ENCODE results near the gene RASAL1. TPM values are rescaled to one million over a fixed set of nuclear protein-coding genes. Genes with fewer than 3 reads are reported as not detected.

Gene RASAL1
- total RNA-seq, 1 donor from 2014 or later = not detected

DNA sequence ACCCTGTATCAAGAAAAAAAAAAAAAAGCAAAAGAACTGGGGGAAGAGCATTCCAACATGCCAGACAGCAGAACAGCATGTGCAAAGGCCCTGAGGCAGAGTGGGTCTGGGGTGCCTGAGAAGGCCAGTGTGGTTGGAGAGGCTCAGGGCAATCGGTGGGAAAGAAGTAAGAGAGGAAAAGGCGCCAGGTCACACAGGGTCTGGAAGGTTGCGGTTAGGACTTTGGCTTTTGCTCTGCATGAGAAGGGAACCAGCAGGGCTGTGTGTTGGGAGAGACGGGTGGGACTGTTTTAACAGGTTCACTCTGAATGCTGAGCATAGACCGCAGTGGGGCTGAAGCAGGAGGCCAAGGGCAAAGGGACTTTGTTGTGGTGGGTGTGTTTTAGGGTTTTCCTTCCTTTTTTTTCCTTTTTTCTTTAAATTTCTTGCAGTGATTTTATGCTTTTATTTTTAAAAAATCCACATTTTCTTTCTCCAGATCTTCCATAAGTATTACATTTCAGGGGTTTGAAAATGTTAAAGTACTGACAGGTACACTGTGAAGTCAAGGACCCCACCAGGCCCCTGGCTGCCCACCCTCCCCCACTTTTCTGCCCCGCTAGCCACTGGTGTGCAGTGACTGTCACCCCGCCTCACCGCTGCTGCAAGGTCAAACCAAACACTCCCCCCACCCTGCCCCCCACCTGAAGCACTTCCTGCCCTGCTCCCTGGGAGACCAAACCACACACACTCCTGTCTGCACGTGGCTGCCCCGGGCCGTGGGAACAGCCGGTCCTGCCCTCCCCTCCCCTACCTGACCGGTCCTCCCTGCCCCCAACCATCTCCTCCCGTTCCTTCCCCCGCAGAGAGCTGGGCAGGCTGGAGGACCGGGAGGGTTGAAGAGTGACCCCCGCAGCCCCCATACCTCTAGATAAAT is 49.1 kb downstream of the RASAL1 start:
- no peak for DNase-seq (ENCODE audit: low spot score)
- intact Hi-C loops (cut with DNase I) = no loop called here

DNA sequence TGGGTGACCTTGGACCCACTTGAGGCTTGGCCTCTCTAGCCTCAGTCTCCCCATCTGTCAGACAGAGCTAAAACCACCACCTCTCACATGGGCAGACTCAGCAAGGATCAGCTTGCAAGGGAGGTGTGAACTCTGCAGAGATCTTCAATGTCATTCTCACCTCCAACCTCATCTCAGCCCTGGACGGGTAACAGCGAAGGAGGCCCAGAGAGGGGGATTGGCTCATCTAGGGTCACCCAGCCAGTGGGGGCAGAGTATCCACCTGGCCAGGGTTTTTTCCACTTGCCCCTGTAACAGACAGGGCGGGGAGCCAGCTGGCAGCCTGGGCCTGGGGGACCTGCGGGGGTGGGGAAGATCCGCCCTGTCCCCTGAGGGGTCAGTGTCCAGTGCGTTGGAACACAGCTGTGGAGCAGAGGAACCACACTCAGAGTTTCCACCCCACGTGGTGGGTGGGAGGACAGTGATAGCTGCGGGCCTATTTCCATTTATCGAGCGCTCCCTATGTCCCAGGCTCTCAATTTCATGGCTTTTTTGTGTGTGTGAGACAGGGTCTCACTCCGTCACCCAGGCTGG is 51.6 kb downstream of the RASAL1 start:
- intact Hi-C loops (cut with DNase I) = no loop called here
- DNase-seq (ENCODE audit: low spot score) = no peak

DNA sequence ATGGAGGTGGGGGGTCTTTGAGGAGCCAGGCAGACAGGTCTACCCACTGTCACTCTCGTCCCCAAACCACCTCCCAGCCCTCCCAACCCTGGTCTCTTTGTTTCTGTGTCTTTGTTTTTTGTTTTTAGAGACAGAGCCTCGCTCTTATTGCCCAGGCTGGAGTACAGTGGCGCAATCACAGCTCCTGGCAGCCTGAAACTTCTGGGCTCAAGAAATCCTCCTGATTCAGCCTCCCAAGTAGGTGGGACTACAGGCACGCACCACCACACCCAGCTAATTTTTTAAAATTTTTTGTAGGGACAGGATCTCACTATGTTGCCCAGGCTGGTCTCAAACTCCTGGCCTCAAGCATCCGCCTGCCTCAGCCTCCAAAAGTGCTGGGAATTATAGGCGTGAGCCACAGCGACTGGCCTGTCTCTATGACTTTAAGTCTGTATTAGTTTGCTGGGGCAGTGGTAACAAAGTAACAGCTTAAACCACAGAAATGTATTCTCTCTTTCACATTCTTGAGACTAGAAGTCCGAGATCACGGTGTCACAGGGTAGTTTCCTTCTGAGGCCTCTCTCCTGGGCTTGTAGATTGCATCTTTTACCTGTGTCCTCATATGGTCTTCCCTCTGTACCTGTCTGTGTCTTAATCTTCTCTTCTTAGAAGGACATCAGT is 52.9 kb downstream of the RASAL1 start:
- intact Hi-C loops (cut with DNase I) = no loop called here
- DNase-seq (ENCODE audit: low spot score) = no peak

DNA sequence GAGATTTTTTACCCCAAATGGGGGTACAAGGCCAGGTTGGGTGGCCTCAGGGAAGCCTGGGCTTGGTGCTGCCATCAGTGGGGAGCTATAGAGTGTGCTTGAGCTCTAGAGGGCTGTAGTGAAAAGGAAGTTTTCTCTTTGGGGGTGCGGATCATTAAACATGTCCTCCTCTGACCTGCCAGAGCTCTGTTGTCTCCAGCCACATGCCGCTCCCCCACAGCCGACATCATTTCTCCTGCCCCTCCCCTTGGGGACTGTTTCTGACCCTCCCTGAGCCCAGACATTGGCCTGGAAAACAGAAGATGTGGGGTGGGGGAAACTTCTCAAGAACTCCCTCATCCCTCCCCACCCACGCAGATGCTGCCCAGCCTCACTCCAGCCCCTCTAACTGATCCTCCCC is 53.7 kb downstream of the RASAL1 start:
- intact Hi-C loops (cut with DNase I) = no loop called here
- no peak for DNase-seq (ENCODE audit: low spot score)

DNA sequence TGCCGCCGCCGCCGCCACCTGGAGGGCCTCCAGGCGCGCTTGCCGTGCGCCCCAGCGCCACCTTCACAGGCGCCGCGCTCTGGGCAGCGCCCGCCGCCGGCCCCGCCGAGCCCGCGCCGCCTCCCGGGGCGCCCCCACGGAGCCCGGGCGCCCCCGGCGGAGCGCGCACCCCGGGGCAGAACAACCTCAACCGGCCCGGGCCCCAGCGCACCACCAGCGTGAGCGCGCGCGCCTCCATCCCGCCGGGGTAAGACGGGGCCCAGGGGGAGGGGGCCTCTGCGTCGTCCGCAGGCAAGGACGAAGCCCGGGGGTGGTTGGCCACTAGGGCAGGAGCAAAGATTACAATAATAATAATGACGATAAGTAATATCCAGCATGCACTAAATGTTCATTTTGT is 57.7 kb downstream of the RASAL1 start:
- DNase-seq (ENCODE audit: low spot score) = no peak
- intact Hi-C loops (cut with DNase I) = no loop called here

DNA sequence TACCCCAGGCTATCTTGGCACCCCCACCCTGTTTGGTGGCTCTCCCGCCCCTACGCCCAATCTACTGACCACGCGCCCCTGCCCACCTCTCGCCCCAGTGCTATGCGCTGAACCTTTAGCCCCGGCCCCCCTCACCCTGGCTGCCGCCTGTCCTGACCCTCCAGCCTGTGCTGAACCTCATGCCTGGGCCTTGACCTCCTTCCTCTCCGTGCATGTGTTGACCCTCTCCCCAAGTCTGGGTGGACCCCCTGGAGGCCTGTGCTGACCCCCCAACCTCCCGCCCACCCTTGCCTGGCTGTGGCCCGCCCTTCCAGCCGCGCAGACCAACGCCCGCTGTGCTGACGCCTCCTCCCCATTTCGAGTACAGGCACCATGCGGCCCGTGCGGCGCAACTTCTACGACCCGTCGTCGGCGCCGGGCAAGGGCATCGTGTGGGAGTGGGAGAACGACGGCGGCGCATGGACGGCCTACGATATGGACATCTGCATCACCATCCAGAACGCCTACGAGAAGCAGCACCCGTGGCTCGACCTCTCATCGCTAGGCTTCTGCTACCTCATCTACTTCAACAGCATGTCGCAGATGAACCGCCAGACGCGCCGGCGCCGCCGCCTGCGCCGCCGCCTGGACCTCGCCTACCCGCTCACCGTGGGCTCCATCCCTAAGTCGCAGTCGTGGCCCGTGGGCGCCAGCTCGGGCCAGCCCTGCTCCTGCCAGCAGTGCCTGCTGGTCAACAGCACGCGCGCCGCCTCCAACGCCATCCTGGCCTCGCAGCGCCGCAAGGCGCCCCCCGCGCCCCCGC is 58.3 kb downstream of the RASAL1 start:
- DNase-seq (ENCODE audit: low spot score) = no peak

DNA sequence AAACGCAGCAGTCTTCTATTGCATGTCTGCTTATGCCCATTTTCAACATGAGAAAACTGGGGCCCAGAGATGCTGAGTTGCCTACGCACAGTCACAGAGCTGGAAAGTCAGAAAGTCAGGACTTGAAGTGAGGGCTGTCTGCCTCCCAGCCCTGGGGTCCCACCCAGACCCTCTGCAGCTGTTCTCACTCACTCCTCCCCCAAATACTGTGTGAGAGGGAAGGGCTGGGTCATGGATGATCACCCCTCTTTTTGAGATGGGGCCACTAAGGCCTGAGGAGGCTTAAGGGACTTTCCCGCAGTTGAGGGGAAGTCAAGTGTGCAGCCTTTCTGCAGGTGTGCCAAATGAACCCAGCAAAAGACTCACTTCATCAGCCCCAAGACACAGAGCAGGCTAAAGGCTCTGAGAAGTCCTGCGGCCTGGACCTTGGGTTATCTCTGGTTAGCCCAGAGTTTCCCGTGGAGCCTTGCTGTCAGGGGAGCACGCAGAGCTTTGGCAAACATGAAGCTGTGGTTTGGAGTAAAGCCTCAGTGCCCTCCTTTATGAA is 60.4 kb downstream of the RASAL1 start:
- intact Hi-C loops (cut with DNase I) = no loop called here
- no peak for DNase-seq (ENCODE audit: low spot score)

More for the DNA sequence above, 58.3 kb downstream of the RASAL1 start:
- intact Hi-C loops (cut with DNase I) = no loop called here

DNA sequence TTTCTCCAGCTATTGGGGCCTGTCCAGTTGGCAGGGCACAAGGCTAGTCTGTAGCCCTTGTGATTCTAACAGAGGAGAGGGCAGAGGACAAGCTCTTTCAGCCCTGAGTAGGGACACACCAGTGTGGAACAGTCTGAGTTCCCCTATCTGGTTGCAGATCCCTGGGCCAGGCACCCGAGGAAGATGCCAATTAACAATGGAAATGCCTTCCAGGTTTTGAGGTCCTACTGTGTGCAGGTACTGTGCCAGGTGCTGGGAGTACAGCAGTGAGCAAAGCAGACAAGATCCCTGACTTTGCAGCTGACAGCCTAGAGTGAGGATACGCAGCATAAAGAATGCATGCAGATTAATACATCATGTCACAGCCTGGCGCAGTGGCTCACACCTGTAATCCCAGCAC is 62.0 kb downstream of the RASAL1 start:
- intact Hi-C loops (cut with DNase I) = no loop called here
- DNase-seq (ENCODE audit: low spot score) = no peak

DNA sequence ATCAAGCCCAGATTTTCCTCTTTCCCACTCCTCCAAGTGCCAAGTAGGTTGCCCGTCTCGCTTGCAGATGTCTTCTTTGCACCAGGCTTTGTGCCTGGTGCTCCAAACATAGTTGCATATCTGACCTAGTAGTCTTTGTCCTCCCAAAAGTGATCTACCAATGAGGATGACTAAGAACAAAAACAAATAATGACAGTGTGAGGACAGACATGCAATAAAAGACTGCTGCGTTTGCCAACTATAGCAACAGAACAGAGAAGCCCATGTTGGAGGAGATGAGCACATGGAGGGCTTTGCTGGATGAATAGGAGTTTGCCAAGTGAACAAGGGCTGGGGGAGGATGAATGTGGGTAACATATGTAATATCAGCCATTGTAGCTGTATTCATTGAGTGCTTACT is 63.4 kb downstream of the RASAL1 start:
- intact Hi-C loops (cut with DNase I) = no loop called here
- no peak for DNase-seq (ENCODE audit: low spot score)

DNA sequence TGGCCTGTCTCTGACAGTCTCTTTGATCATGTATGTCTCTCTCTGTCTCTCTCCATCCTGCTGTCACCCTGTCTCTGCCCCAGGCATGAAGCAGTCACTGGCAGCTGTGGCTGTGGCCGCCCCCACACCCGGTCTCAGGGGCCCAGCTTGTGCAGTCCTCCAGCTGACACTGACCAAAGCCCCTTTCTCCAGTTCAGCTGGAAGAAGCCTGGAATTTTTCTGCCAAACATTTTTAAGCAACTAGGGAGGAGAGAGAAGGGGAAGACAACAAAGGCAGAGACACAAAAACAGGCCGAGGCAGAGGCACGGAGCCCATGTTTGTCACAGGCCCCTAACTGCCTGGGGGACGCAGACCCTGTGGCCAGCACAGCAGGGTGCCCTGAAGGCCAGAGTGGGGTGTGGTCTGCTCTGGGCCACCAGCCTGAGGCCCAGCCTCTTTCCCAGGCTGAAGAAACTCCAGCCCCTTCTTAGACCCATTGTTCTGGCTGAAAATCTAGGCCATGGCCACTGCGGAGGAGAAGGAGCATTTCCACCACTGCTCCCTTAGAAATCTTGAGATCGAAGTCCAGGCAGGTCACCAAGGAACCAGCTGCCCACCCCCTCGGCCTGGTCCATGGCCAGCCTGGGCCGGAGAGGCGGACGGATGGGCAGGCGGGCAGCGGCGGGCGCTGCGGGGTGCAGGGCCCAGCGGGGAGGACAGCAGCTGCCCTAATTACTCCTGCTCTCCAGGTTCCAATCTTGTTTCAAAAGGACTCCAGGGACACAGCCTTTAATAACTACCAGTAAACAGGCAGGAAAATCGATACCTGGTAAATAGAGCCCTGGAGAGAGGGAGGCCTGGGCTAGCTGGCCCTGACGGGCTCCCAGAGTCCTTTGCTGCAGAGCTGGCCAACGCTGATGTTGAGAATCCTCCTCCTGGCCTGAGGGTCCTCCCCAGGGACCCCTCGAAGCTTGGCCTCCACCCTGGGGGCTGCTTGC is 64.1 kb downstream of the RASAL1 start:
- no peak for DNase-seq (ENCODE audit: low spot score)
- intact Hi-C loops (cut with DNase I) = no loop called here

DNA sequence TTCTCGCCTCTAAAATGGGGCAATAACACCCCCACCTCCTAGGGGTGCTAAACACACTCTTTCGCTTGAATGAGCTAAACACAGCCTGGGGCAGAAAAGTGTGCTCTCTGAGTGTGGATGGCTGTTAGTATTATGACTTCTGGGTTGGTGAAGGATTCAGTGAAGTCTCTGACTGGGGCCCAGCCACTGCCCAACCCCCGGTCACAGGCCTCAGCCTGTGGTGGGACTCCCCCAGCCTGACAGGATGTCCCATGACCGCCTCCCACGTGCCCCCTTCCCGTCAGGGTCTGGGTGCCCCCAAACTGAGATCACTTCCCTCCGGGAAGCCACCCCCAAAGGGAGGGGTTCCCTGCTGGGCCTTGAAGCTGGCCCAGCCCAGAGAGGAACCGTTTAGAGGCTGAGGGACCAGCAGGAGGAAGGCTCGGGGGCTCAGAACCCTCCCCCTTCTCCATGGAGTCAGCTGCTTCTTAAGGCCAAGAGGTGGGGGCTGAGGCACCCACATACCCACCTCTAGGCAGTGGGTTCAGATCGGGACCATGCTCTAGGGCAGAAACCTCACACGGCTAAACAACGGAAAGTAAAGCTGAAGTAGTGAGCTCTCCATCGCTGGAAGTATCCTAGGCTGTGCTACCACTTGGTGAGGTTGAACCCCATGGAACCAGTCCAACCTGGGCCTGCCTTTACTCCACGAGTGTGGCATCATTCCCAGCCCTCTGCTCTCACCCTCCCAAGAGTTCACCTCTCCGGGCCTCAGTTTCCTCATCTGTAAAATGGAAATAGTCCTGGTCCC is 65.2 kb downstream of the RASAL1 start:
- no peak for DNase-seq (ENCODE audit: low spot score)
- intact Hi-C loops (cut with DNase I) = no loop called here

DNA sequence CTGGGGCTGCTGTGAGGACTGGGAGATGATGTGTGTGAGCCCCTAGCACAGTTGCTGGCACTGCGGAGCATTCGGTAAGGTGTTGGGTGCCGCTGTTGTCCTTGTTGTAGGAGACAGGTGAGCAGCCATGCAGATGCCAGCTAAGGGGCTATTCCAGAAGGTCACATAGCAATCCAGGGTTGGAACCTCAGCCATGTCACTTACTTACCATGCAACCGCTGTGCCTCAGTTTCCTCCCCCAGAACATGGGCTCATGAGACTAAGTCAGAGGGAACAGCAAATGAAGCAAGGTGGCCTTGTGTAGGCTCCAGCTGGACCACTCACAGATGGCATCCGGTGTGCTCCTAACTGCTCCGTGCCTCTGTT is 65.8 kb downstream of the RASAL1 start:
- DNase-seq (ENCODE audit: low spot score) = no peak
- intact Hi-C loops (cut with DNase I) = no loop called here

DNA sequence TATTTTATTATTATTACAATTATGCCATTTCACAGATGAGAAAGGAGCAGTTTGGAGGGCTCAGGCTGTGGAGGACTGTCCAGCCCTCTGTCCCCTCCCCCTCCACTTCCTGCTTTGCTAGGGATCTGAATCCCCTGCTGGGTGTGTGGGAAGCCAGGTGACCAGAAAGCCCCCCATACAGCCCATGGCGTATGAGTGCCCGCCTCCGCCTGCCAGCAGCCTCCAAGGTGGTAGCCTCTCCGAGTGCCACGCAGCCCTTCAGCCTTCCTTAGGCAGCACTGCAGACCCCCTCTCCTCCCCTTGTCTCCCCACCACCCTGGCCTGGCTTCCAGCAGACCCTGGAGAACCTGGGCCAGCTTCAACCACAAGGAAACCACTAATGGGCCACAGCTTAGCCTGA is 66.4 kb downstream of the RASAL1 start:
- no peak for DNase-seq (ENCODE audit: low spot score)
- intact Hi-C loops (cut with DNase I) = no loop called here

DNA sequence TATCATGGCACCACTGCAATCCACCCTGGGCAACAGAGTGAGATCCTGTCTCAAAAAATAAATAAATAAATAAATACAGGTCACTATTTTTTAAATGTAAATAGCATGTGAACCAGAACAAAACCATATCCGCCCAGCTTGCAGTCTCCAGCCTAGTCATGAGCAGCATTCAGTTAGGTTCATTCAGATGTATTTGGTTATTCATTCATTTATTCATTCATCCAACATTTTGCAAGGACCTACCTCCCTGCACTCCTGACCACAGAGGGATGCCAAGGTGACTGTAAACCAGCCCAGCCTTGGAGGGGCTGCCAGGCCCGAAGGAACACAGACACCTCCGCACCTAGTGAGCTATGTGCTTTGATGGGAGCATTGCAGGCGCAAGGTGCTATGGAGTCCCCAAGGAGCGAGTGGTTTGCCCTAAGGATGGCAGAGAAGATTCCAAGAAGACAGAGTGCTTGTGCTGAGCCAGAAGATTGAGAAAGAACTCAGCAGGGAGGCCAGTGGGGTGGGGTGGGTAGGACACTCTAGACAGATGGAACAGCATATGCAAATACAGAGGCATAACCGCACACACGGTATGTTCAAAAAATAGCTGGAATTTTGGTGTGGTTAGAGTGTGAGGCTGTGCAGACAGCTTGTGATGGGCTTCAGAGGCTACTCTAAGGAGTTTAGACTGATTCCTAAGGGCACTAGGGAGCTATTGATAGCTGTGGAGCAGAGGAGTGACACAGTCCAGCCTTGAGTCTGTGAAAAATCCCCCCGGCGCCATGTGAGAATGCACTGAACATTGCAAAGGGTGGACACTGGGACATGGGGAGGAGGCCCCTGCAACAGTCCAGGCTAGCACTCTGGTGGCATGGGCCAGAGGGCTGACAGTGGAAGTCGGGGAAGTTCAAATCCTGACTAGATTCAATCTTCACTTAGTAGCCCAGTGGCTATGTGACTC is 67.3 kb downstream of the RASAL1 start:
- intact Hi-C loops (cut with DNase I) = no loop called here
- DNase-seq (ENCODE audit: low spot score) = no peak

DNA sequence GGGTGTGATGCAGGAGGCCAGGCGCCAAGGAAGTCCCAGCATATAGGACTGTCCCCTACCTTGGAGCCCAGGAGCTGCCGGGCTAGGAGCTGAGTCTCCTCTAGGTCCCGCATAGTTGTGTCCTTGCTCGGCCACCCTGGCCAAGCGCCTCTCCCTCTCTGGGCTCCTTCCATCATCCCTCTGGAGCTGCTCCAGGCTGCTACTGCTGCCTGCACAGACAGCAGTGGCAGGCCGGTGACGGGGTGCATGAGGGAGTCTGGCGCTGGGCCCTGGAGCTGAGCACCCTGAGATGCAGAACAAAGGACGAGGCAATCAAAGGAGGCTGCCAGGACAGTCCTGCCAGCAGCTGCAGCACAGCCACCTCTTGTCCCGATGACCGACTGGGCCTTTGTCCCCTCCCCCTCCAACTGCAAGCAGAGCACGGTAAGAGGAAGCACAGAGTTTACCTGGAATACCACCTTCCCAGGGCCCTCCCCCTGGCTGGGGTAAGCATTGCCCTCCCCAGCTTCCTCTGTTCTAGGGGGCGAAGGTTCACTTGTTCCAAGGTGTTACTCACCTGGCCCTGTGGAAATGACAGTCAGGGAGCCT is 68.7 kb downstream of the RASAL1 start:
- no peak for DNase-seq (ENCODE audit: low spot score)
- intact Hi-C loops (cut with DNase I) = no loop called here
